Smooth muscle cell of the umbilical artery (primary cell): Measurements from ENCODE around the gene PDGFC. TPM values are rescaled to one million over a fixed set of nuclear protein-coding genes. Genes with fewer than 3 reads are reported as not detected.

Source experiments
- total RNA-seq: library from RNA; depleted of rRNA; stranded (reverse); fragments of >200 nt; gene quantifications from 2 replicates; pipeline ENCODE4 v1.2.3, GENCODE V29; 2014

The PDGFC gene, protein sequence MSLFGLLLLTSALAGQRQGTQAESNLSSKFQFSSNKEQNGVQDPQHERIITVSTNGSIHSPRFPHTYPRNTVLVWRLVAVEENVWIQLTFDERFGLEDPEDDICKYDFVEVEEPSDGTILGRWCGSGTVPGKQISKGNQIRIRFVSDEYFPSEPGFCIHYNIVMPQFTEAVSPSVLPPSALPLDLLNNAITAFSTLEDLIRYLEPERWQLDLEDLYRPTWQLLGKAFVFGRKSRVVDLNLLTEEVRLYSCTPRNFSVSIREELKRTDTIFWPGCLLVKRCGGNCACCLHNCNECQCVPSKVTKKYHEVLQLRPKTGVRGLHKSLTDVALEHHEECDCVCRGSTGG
- total RNA-seq = 70.7 and 140 TPM in 2 replicates

DNA sequence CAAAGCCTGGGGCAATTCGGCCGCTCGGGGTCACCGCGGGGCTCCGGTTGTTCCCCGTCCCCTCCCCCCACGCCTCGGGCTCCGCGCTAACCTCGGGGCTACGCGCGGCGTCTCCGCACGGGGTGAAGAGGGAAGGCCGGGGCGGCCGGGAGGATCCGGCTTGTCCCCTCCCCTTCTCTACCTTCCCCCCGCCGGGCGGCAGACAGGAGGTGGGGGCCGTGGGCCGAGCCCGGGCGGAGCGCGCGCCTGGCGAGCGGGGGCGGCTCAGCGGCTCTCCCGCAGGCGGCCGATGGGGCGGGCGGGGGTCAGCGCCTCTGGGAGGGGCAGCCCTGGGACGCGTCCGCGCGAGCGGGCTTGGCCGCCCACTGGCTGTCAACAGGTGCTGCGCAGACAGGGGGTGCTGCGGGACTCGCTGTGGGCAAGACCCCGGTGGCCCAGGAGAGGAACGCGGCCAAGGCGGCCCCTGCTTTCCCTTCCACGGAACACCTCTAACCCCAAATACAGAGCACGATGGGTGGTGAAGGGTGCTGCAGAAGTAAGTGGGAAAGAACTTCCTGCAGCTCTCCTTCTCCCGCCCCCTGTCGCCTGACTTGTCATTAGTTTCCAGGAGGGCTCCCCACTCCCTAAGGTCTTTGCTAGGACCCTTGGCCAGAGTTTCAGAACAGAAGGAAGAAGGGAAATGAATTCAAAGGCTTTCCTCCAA, at the start of gene PDGFC:
Gene PDGFC, minus strand, starts transcription at position 124 of the 703 bp plus-strand sequence. CDS start 896 bp downstream, outside the sequence.

Other genes with a start within 250 kb of the PDGFC start
- gene GLRB, start 104.4 kb upstream of the PDGFC start, total RNA-seq = 15.0 and 17.8 TPM in 2 replicates
- not detected in 2 replicates for gene GRIA2, start 248.9 kb upstream of the PDGFC start, total RNA-seq